Bone marrow (tissue), 2 donors: ENCODE measurements around the gene GNG11.
"Not testable (repeated sequence)": the region's sequence is repeated elsewhere in the genome, so short reads cannot be mapped to it uniquely, and the experiment has no call there.

ENCODE experiments used
- DNase-seq, 2 donors: peaks; one replicate each; lab custom pipeline; 2025; lab: John Stamatoyannopoulos, UW

GNG11 gene

GRCh38 chr7:93921607-93922566, at the start of gene GNG11:
GNG11 (plus strand) TSS chr7:93921735; CDS start chr7:93922138, 403 bp downstream.
- DNase-seq = peak in 1 of 2 donors; percentile 82

DNA sequence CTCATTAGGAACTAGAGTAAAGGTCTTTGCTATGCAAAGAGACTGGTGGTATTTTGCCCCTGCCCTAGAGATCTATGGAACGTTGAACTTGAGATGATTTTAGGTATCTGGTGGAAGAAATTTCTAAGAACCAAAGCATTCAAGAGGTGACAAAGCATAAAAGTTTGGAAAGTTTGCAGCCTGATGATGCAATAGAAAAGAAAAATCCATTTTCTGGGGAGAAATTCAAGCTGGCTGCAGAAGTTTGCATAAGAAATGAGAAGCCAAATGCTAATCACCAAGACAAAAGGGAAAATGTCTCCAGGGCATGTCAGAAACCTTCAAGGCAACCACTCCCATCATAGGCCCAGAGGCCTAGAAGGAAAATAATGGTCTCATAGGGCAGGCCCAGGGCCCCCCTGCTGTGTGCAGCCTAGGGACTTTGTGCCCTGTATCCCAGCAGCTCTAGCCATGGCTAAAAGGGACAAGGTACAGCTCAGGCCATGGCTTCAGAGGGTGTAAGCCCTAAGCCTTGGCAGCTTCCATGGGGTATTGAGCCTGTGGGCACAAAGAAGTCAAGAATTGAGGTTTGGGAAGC, 47.4 kb upstream of the GNG11 start:
- DNase-seq = no peak

DNA sequence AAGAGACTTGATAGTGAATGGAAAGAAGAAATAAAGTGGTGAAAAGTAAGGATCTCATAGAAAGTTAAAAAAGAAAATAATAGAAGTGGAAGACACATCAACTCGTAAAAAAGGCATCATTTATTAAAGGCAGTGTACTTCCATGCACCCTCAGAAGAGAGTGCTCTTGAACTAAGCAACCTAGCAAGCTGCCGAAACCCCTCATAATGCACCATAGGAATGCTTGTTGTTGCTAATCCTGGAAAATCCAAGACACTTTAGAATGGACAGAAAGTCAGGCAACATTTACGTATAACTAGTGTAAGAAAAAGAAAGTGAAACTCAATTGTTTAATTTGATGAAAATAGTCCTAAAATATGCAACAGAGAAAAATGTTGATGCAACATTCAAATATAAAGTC, 43.8 kb upstream of the GNG11 start:
- no peak for DNase-seq

- no peak for DNase-seq
These were observed 42.2 kb upstream of the GNG11 start for GRCh38 chr7:93879356-93879755.

- DNase-seq = no peak
These were observed 39.1 kb upstream of the GNG11 start for GRCh38 chr7:93882468-93882867.

GRCh38 chr7:93883078-93883916, 38.2 kb upstream of the GNG11 start:
- peak in 1 of 2 donors; percentile 4 for DNase-seq

- no peak for DNase-seq
These were observed 37.6 kb upstream of the GNG11 start for GRCh38 chr7:93883917-93884345.

DNA sequence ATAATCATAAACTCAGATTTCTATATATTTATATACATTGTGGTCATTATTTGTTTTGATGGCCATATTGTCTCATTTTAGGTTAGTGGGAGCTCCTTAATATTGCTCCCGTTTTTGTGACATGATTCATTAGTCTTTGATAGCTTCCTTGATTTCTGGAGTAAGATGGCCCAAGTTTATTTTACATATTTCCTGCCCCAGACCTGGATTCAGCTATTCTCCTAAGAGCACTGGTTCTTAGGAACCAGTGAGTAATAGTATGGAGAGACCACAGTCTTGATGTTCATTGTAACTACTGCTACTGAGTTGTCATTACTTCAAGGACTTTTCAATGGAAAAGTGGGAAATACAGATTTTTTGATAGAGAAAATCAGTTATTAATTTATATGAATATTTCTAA, 37.0 kb upstream of the GNG11 start:
- no peak for DNase-seq

DNA sequence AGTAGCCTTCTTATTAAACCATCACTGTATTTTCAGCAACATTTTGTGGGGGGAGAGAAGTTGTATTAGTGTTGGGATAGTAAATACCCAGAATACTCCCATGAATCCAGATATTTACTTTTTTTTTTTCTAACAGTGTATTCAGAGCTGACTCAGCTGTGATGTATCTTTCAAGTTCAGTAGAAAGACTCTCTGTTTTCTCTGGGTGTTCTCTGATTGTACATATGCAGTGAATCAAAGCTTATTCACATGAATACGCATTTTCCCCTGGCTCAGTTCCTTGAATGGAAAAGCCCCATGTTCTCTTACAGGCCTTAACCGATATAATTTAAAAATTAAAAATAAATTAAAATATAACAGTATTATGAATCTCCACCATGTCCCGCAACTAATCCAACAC, 32.3 kb upstream of the GNG11 start:
- DNase-seq = no peak

DNA sequence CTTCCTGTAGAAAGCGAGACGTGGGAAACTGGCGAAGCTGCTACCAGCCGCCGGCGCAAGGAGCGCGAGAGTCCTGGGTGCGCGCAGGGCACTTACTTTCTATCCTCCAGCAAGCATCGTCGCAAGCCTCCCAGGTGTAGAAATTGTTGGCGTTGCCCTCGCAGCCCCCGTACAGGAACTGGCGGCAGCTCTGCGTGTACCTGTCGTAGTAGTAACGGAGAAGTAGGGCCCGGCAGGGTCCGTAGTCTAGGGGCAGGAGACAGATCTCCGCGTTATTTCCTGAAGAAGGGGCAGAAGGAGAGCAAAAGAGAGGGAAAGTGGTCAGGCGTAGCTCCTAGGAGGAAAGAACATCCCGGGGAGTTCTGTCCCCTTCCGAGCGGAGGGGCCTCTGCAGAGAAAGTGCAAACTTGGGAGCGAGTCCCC, 31.5 kb upstream of the GNG11 start:
- no peak for DNase-seq

DNA sequence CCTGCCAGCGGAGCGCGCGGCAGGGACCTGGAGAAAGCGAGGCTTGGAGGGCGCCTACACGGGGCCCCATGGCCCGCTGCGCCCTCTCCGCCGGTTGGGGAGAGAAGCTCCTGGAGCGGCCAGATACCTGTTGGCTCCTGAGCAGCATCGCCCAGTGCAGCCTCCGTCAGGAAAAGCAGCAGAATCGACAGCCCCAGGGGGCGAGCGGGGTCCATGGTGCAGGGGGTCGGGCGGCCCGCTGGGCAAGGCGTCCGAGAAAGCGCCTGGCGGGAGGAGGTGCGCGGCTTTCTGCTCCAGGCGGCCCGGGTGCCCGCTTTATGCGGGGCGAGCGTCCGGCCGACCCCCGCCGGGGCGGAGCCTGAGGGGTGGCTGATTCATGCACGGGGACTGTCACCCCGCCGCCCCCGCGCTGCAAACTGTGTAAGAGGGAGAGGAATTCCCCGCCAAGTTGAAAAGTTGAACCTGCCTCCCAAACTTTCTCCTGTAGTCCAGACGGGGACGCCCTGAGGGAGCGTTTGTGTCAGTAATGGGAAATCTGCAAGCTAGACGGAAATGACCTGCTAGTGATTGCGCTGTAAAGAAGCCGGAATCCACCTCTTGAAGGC, 31.0 kb upstream of the GNG11 start, which contains the start of gene TFPI2:
TFPI2 (minus strand) TSS at position 290 of the 605 bp plus-strand sequence; CDS start at position 215, 75 bp downstream.
- DNase-seq = no peak

DNA sequence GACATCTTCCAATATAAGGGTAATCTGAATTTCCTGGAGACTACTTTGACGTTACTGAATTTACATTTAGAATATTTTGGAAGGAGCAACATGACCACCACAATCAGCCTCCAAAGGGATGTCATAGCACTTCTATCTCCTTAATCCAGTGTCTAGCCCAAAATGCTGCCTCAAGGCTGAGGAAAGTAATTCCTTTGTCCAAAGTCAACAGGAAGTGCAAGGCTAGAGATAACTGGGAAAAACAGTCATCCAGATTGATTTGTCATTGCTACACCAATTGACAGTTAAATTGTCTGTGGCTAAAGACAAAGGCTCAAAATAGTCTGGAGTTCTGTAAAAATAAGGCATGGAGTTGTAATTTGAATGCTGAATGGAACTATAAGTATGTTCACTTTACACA, 27.1 kb upstream of the GNG11 start:
- DNase-seq = no peak

DNA sequence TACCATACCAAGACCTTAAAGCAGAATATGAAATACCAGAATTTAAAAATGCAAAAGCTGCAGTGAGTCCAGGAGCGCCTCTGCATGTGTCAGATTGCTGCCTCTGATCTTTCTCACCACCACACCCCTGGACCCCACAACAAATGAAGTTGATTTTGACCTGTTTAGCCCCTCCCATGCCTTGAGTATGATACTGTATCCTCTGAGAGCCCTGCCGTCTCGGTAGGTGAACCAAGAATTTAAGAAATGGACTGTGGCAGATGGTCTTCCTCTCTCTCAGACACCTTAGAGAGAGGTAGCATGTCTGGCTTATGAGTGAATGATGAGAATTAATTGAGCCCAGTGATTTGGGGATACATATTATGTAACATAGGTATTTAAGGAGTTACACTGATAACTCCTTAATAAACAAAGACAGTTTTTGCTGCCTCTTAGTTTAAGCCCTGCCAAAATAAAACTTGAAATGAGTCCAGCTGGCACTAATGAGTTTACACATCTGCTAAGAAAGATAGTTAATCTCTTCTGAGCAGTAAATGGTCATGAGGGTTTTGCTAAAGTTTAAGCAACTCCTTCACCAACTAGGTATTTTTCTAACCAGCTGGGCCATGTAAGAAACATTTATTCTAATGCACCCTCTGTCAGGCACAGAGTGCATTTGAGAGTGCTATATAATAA, 26.4 kb upstream of the GNG11 start:
- no peak for DNase-seq

- DNase-seq = no peak
These were observed 25.5 kb upstream of the GNG11 start for GRCh38 chr7:93895859-93896600.

DNA sequence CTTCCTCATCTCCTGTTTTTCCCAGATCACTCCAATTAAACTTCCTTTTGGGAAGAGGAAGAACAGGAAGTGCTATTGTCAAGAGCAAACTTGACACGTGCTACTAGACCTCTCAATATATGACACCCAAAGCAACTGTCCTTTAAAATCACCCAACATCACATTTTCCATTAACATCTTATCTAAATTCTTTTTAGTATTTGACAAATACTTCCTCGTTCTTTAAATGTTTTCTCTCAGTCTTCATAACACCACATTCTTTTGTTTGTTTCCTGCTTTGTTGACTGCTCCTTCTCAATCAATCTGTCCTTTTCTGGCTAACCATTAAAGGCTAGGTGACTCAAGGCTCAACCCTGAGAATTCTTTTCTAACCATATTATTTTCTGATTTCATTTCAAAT, 23.9 kb upstream of the GNG11 start:
- no peak for DNase-seq

DNA sequence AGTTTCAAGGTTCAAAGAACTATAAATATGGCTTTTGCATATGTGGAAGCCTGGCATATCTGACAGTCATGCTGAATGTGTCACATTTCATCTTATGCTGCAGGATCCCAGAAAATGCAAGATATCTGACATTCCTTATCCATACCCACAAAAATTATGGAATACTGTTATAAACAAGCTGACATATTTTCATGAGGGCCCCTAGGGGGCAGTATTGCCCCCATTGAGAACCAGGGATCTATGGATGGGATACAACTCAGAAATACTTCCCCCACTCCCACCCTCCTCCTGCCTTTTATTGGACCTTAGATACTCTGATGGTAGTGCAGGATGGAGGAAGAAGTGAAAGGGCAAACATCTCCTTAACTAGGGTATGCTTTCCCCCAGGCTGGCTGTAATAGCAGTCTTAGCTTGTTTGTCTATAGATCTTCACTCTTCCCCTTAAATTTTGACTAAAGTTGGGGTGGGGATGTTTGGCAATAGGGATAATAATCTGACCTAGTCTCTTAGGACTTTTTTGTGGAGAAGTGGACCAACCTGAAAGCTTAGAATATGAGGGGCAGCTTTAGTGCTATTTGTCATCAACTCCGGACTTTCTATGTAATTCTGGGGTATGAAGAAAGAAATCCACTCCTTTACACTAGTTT, 18.6 kb upstream of the GNG11 start:
- DNase-seq = peak in 1 of 2 donors; percentile 45

- DNase-seq = no peak
These were observed 15.3 kb upstream of the GNG11 start, which contains the start of gene GNGT1 for GRCh38 chr7:93906267-93906666. GNGT1 (plus strand) TSS chr7:93906567; CDS start chr7:93906747, 180 bp downstream.

DNA sequence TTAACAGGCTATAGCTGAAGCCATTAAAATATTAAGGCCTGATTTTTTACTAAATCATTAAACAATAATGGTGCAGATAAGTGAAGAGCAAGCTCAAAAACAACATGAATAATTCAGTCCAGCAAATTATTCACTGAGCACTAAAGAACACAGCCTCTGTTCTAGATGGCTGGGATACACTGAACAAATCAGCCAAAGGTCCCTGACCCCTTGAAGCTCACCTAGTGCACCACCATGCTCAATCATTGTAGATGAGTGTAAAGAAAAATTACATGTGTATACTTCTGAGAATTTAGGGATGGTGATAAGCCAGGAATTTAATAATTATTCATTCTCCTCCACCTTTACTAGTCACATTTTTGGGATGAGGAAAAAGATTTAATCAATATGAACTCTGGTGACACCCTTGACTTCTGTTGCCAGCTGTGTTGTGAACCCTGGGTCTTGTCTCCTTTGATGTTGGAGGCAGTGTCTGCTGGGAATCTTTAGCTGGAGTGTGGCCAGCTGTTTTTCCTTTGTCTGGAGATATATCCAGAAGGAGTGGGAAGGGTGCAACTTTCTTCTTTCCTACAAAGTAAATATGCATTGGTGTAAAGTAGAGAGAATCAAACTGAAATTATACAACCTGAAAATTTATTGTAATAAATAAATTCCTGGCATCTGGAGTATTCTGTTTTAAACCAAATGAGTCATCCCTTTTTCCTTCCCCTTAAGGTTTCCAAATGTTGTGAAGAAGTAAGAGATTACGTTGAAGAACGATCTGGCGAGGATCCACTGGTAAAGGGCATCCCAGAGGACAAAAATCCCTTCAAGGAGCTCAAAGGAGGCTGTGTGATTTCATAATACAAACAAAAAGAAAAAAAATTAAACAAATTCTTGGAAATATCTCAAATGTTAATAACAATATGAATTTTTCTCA, 11.2 kb upstream of the GNG11 start:
- no peak for DNase-seq

- DNase-seq = not testable (repeated sequence)
These were observed 10.3 kb upstream of the GNG11 start for GRCh38 chr7:93911242-93911641.
